ENCODE data around the gene MAP1LC3B.

DNA sequence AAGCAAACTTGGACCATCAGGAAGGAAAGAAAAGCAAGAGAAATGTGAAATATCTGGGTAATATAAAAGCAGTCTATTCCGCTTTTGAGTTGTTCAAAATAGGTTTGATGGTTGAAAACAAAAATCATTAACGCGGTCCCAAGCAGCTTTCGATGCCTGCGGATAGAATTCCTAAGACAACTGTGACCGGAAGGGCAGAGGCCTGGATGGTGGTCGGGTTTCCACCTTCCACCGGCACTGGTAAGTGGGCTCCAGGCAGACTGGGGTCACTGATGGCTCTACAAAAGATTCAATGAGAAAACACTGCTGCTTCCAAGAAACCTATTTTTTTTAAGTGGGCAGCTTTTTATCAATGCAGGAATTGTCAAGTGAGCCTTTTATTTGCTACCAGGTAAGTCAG lies 50.9 kb downstream of the MAP1LC3B start:
- TF ChIP-seq, protein P1, sequence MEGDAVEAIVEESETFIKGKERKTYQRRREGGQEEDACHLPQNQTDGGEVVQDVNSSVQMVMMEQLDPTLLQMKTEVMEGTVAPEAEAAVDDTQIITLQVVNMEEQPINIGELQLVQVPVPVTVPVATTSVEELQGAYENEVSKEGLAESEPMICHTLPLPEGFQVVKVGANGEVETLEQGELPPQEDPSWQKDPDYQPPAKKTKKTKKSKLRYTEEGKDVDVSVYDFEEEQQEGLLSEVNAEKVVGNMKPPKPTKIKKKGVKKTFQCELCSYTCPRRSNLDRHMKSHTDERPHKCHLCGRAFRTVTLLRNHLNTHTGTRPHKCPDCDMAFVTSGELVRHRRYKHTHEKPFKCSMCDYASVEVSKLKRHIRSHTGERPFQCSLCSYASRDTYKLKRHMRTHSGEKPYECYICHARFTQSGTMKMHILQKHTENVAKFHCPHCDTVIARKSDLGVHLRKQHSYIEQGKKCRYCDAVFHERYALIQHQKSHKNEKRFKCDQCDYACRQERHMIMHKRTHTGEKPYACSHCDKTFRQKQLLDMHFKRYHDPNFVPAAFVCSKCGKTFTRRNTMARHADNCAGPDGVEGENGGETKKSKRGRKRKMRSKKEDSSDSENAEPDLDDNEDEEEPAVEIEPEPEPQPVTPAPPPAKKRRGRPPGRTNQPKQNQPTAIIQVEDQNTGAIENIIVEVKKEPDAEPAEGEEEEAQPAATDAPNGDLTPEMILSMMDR (IDR thresholded peaks at IDR 0.05) = no peak
- TF ChIP-seq NR3C1 (IDR thresholded peaks at IDR 0.05) = no peak
- TF ChIP-seq RNF2 (IDR thresholded peaks at IDR 0.05; ENCODE audit: borderline replicate concordance, low read depth) = no peak
- TF ChIP-seq JUN (IDR thresholded peaks at IDR 0.05) = no peak

Measured in A549 (cell line).